Measurements from ENCODE around the gene MED16. TPM values are rescaled to one million over a fixed set of nuclear protein-coding genes. Genes with fewer than 3 reads are reported as not detected.
"Not testable (repeated sequence)": the region's sequence is repeated elsewhere in the genome, so short reads cannot be mapped to it uniquely, and the experiment has no call there.

MED16 gene
- polyA plus RNA-seq, 4 donors, result 39.0 to 107 (median 70.3) TPM

- Histone ChIP-seq H3K9me3 (ENCODE audit: control insufficient read depth in 2 of 2, insufficient read depth in 1 of 2, low read depth in 1 of 2, low read length in 1 of 2) (no peaks in the 10 kb centered on the region), H3K27me3 (ENCODE audit: control insufficient read depth in 3 of 3, insufficient read depth in 3 of 3, low read length in 3 of 3) (peaks cover 0 to 33% (median 11%) of the 10 kb centered on the region in 3 donors), H3K4me3 (ENCODE audit: low read depth in 1 of 3, low read length in 3 of 3) (no peak overlapping the region), H3K4me1 (ENCODE audit: control insufficient read depth in 3 of 3, insufficient read depth in 2 of 3, low read depth in 1 of 3, low read length in 2 of 3) (no peaks in the 10 kb centered on the region), H3K36me3 (ENCODE audit: control insufficient read depth in 3 of 3, insufficient read depth in 2 of 3, low read depth in 1 of 3, low read length in 3 of 3) (no peaks in the 10 kb centered on the region), H3K27ac (ENCODE audit: low read depth in 1 of 3, low read length in 2 of 3) (no peak overlapping the region)
- FAIRE-seq, result no peak
- no peak for DNase-seq
- 64 to 75% (median 67%) methylated on average over 14 to 15 of the region's 15 CpGs for WGBS, 3 donors
Measured at GRCh38 chr19:824885-825284, 68.1 kb downstream of the MED16 start.

DNA sequence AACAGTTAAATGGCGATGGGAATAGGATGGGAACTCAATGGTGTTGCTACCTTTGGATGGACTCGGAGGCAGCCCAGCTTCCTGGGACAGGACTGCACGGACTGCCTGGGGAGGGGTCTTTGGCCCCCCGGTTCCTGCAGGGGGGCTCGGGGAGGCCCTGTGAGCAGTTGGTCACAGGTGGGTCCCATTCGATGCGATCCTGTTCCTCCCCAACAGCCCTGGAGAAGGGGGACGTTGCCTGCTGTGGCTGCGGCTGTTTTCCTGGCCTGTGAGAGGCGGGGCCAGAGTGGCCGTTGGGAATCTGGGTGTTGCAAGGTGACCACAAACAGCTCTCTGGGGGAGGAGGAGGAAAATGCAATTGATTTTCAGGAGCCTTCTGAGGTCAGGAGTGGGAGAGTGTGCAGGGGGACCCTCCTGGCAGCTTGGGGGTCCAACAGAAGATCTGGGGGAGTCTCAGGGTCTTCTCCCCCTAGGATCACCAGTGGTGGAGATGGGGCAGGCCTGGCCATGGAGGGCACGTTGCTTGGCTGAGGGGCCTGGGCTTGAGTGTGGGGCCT is 69.3 kb downstream of the MED16 start:
- Histone ChIP-seq H3K9me3 (ENCODE audit: control insufficient read depth in 2 of 2, insufficient read depth in 1 of 2, low read depth in 1 of 2, low read length in 1 of 2) (no peaks in the 10 kb centered on the region), H3K36me3 (ENCODE audit: control insufficient read depth in 3 of 3, insufficient read depth in 2 of 3, low read depth in 1 of 3, low read length in 3 of 3) (no peaks in the 10 kb centered on the region), H3K4me3 (ENCODE audit: low read depth in 1 of 3, low read length in 3 of 3) (no peak overlapping the region), H3K27me3 (ENCODE audit: control insufficient read depth in 3 of 3, insufficient read depth in 3 of 3, low read length in 3 of 3) (peaks cover 0 to 31% (median 9%) of the 10 kb centered on the region in 3 donors), H3K27ac (ENCODE audit: low read depth in 1 of 3, low read length in 2 of 3) (no peak overlapping the region), H3K4me1 (ENCODE audit: control insufficient read depth in 3 of 3, insufficient read depth in 2 of 3, low read depth in 1 of 3, low read length in 2 of 3) (no peaks in the 10 kb centered on the region)
- 30 to 52% (median 34%) methylated on average over 12 of the region's 12 CpGs for WGBS, 3 donors
- DNase-seq (no peak), FAIRE-seq (no peak)

GRCh38 chr19:821825-822503 is 71.0 kb downstream of the MED16 start, which contains the start of gene PLPPR3:
Gene PLPPR3, minus strand, starts transcription at chr19:821955. Its CDS starts 396 bp downstream, at chr19:821559.
- H3K4me1 ChIP-seq (ENCODE audit: control insufficient read depth in 3 of 3, insufficient read depth in 2 of 3, low read depth in 1 of 3, low read length in 2 of 3), result no peaks in the 10 kb centered on the region
- 1 to 4% (median 3%) methylated on average over 31 to 77 of the region's 86 CpGs for WGBS, 3 donors
- H3K36me3 ChIP-seq (ENCODE audit: control insufficient read depth in 3 of 3, insufficient read depth in 2 of 3, low read depth in 1 of 3, low read length in 3 of 3), result peaks cover 0 to 2% (median 0%) of the 10 kb centered on the region in 3 donors
- FAIRE-seq (no peak), DNase-seq (no peak)
- peak within 1 kb of the TSS in 1 of 3 donors; percentile 4 for H3K4me3 ChIP-seq (ENCODE audit: low read depth in 1 of 3, low read length in 3 of 3)
- H3K9me3 ChIP-seq (ENCODE audit: control insufficient read depth in 2 of 2, insufficient read depth in 1 of 2, low read depth in 1 of 2, low read length in 1 of 2), result no peaks in the 10 kb centered on the region
- H3K27ac ChIP-seq (ENCODE audit: low read depth in 1 of 3, low read length in 2 of 3), result no peak within 1 kb of the TSS
- peaks cover 0 to 31% (median 5%) of the 10 kb centered on the region in 3 donors for H3K27me3 ChIP-seq (ENCODE audit: control insufficient read depth in 3 of 3, insufficient read depth in 3 of 3, low read length in 3 of 3)

DNA sequence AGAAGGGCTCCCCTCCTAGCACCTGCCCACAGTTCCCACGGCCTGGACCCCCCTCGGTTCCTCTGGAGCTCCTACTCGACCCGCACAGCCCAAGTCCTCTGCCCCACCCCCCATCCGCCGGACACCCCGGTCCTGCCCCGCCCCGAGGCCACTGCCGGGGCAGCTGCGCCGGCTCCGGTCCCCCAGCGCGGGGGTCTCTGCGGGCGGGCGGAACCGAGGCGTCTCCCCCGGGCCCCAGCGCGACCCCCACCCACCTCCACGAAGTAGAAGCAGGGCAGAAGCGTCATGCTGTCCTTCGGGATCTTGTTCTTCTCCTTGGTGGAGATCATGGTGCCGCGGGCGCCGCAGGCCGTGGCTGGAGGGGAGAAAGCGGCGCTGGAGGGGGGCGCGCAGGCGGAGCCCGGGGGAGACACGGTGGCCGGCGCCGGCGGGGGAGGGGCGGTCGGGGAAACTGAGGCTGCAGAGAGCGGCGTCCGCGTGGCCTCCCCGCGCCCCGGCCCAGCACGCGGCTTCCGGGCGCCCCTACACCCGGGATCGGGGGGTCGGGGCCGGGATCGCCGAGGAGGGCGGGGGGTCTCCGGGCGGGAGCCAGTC is 71.7 kb downstream of the MED16 start:
- H3K4me1 ChIP-seq (ENCODE audit: control insufficient read depth in 3 of 3, insufficient read depth in 2 of 3, low read depth in 1 of 3, low read length in 2 of 3), result no peaks in the 10 kb centered on the region
- peaks cover 0 to 31% (median 5%) of the 10 kb centered on the region in 3 donors for H3K27me3 ChIP-seq (ENCODE audit: control insufficient read depth in 3 of 3, insufficient read depth in 3 of 3, low read length in 3 of 3)
- H3K27ac ChIP-seq (ENCODE audit: low read depth in 1 of 3, low read length in 2 of 3), result no peak overlapping the region
- no peaks in the 10 kb centered on the region for H3K9me3 ChIP-seq (ENCODE audit: control insufficient read depth in 2 of 2, insufficient read depth in 1 of 2, low read depth in 1 of 2, low read length in 1 of 2)
- WGBS, 3 donors, result 1 to 4% (median 2%) methylated on average over 26 to 64 of the region's 64 CpGs
- H3K36me3 ChIP-seq (ENCODE audit: control insufficient read depth in 3 of 3, insufficient read depth in 2 of 3, low read depth in 1 of 3, low read length in 3 of 3), result peaks cover 0 to 2% (median 0%) of the 10 kb centered on the region in 3 donors
- DNase-seq, result no peak
- peak overlapping the region in 1 of 3 donors; percentile 4 for H3K4me3 ChIP-seq (ENCODE audit: low read depth in 1 of 3, low read length in 3 of 3)
- FAIRE-seq, result no peak

DNA sequence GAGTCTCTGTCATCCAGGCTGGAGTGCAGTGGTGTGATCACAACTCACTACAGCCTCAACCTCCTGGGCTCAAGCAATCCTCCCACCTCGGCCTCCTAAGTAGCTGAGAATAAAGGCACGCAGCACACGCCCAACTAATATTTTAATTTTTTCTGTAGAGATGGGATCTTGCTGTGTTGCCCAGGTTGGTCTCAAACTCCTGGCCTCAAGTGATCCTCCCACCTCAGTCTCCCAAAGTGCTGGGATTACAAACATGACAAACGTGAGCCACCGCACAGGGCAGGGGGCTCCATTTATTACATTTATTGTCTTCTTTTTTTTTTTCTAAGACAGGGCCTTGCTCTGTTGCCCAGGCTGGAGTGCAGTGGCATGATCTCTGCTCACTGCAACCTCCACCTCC is 72.8 kb downstream of the MED16 start:
- WGBS, 3 donors, result 85 to 94% (median 94%) methylated on average over 5 of the region's 5 CpGs
- H3K9me3 ChIP-seq (ENCODE audit: control insufficient read depth in 2 of 2, insufficient read depth in 1 of 2, low read depth in 1 of 2, low read length in 1 of 2); H3K4me3 ChIP-seq (ENCODE audit: low read depth in 1 of 3, low read length in 3 of 3); DNase-seq; FAIRE-seq; H3K36me3 ChIP-seq (ENCODE audit: control insufficient read depth in 3 of 3, insufficient read depth in 2 of 3, low read depth in 1 of 3, low read length in 3 of 3); H3K4me1 ChIP-seq (ENCODE audit: control insufficient read depth in 3 of 3, insufficient read depth in 2 of 3, low read depth in 1 of 3, low read length in 2 of 3); H3K27ac ChIP-seq (ENCODE audit: low read depth in 1 of 3, low read length in 2 of 3): not testable (repeated sequence)
- H3K27me3 ChIP-seq (ENCODE audit: control insufficient read depth in 3 of 3, insufficient read depth in 3 of 3, low read length in 3 of 3), result peaks cover 0 to 26% (median 5%) of the 10 kb centered on the region in 3 donors

Other genes starting within 250 kb of the MED16 start
- gene RNF126, start 230.0 kb downstream of the MED16 start, polyA plus RNA-seq, result 10 to 100 TPM; 39.2 to 60.2 (median 55.4) TPM
- 10 to 100 TPM in 2 of 4 donors, 1 to 10 TPM in 2; 4.0 to 31.9 (median 17.7) TPM for gene FSTL3, start 216.8 kb downstream of the MED16 start, polyA plus RNA-seq
- gene PRSS57, start 197.7 kb downstream of the MED16 start, polyA plus RNA-seq, result under 1 TPM in 1 of 4 donors, not detected in 3; 0.95 TPM
- 10 to 100 TPM; 12.4 to 37.6 (median 25.3) TPM for gene PALM, start 184.3 kb downstream of the MED16 start, polyA plus RNA-seq
- gene MISP, start 142.1 kb downstream of the MED16 start, polyA plus RNA-seq, result 100 to 1,000 TPM; 189 to 644 (median 383) TPM
- 100 to 1,000 TPM; 109 to 257 (median 140) TPM for gene PTBP1, start 95.7 kb downstream of the MED16 start, polyA plus RNA-seq
- gene PLPPR3, start 71.2 kb downstream of the MED16 start, polyA plus RNA-seq, result under 1 TPM in 2 of 4 donors, not detected in 2; 0.49 to 0.57 TPM
- under 1 TPM in 1 of 4 donors, not detected in 3; 0.22 TPM for gene AZU1, start 65.3 kb downstream of the MED16 start, polyA plus RNA-seq
- gene PRTN3, start 52.2 kb downstream of the MED16 start, polyA plus RNA-seq, result under 1 TPM in 1 of 4 donors, not detected in 3; 0.41 TPM
- 1 to 10 TPM in 1 of 4 donors, under 1 TPM in 1, not detected in 2; 0.09 to 1.8 TPM for gene ELANE, start 40.9 kb downstream of the MED16 start, polyA plus RNA-seq
- gene CFD, start 33.5 kb downstream of the MED16 start, polyA plus RNA-seq, result 100 to 1,000 TPM in 1 of 4 donors, 10 to 100 TPM in 1, 1 to 10 TPM in 2; 3.8 to 601 (median 20.8) TPM
- gene RNU6-9, start 297 bp upstream of the MED16 start, polyA plus RNA-seq, result not detected
- 10 to 100 TPM; 29.5 to 52.7 (median 42.3) TPM for gene R3HDM4, start 20.0 kb upstream of the MED16 start, polyA plus RNA-seq
- under 1 TPM in 2 of 4 donors, not detected in 2; 0.25 to 0.55 TPM for gene KISS1R, start 24.1 kb upstream of the MED16 start, polyA plus RNA-seq
- gene ARID3A, start 32.8 kb upstream of the MED16 start, polyA plus RNA-seq, result 100 to 1,000 TPM in 1 of 4 donors, 1 to 10 TPM in 3; 1.3 to 242 (median 4.8) TPM
- 10 to 100 TPM; 33.4 to 70.8 (median 57.5) TPM for gene WDR18, start 91.2 kb upstream of the MED16 start, polyA plus RNA-seq
- gene GRIN3B, start 107.2 kb upstream of the MED16 start, polyA plus RNA-seq, result under 1 TPM in 2 of 4 donors, not detected in 2; 0.10 to 0.16 TPM
- gene TMEM259, start 127.9 kb upstream of the MED16 start, polyA plus RNA-seq, result 100 to 1,000 TPM; 123 to 313 (median 186) TPM
- not detected for gene RNU6-2, start 128.3 kb upstream of the MED16 start, polyA plus RNA-seq
- 10 to 100 TPM; 14.5 to 34.4 (median 22.6) TPM for gene CNN2, start 133.4 kb upstream of the MED16 start, polyA plus RNA-seq
- 10 to 100 TPM in 2 of 4 donors, 1 to 10 TPM in 2; 3.1 to 60.3 (median 20.2) TPM for gene ABCA7, start 146.9 kb upstream of the MED16 start, polyA plus RNA-seq
- gene ARHGAP45, start 174.0 kb upstream of the MED16 start, polyA plus RNA-seq, result 10 to 100 TPM; 15.9 to 81.1 (median 48.5) TPM
- gene POLR2E, start 202.2 kb upstream of the MED16 start, polyA plus RNA-seq, result 100 to 1,000 TPM; 122 to 189 (median 142) TPM
- gene GPX4, start 210.8 kb upstream of the MED16 start, polyA plus RNA-seq, result 1,000 to 10,000 TPM in 2 of 4 donors, 100 to 1,000 TPM in 2; 335 to 1,298 (median 781) TPM

Data from small intestine (tissue), 7 donors.